Ishikawa (cell line): ENCODE results near the gene EYA4.

Source experiments
- CEBPB ChIP-seq: IDR thresholded peaks from 2 replicates; pipeline ENCODE4 v1.6.1; 2012
- CREB1 ChIP-seq: IDR thresholded peaks from 2 replicates; pipeline ENCODE4 v1.6.1; 2012; ENCODE audit warnings: low read depth
- EGR1 ChIP-seq: IDR thresholded peaks from 2 replicates; pipeline ENCODE4 v1.6.1; 2012
- EP300 ChIP-seq: IDR thresholded peaks from 2 replicates; pipeline ENCODE4 v1.6.1; 2012; ENCODE audit warnings: borderline replicate concordance
- FOXM1 ChIP-seq: IDR thresholded peaks from 2 replicates; pipeline ENCODE4 v1.6.1; 2012; ENCODE audit warnings: low read depth, borderline replicate concordance
- MAX ChIP-seq: IDR thresholded peaks from 2 replicates; pipeline ENCODE4 v1.6.1; 2012
- NFIC ChIP-seq: IDR thresholded peaks from 2 replicates; pipeline ENCODE4 v1.6.1; 2012
- RAD21 ChIP-seq: IDR thresholded peaks from 2 replicates; pipeline ENCODE4 v1.6.1; 2012; ENCODE audit warnings: low read depth
- REST ChIP-seq: IDR thresholded peaks from 2 replicates; pipeline ENCODE4 v1.6.1; 2012; ENCODE audit warnings: low read depth, mild to moderate bottlenecking
- TAF1 ChIP-seq: IDR thresholded peaks from 2 replicates; pipeline ENCODE4 v1.6.1; 2012; ENCODE audit warnings: low read depth, mild to moderate bottlenecking
- TCF12 ChIP-seq: IDR thresholded peaks from 2 replicates; pipeline ENCODE4 v1.6.1; 2012; ENCODE audit warnings: low read depth
- TEAD4 ChIP-seq: IDR thresholded peaks from 2 replicates; pipeline ENCODE4 v1.6.1; 2012
- USF1 ChIP-seq: IDR thresholded peaks from 2 replicates; pipeline ENCODE4 v1.6.1; 2012
- YY1 ChIP-seq: IDR thresholded peaks from 2 replicates; pipeline ENCODE4 v1.6.1; 2012; ENCODE audit warnings: low read depth
- ZBTB7A ChIP-seq: IDR thresholded peaks from 2 replicates; pipeline ENCODE4 v1.6.1; 2012; ENCODE audit warnings: low read depth

Gene EYA4

GRCh38 chr6:133467231-133467981 is 226.2 kb downstream of the EYA4 start:
- no peak for TF ChIP-seq TAF1
- no peak for TF ChIP-seq REST
- no peak for TF ChIP-seq USF1
- TF ChIP-seq YY1: no peak
- no peak for TF ChIP-seq EP300
- TF ChIP-seq MAX: no peak
- no peak for TF ChIP-seq RAD21
- no peak for TF ChIP-seq TCF12
- TF ChIP-seq FOXM1: no peak
- no peak for TF ChIP-seq CEBPB
- TF ChIP-seq TEAD4: no peak
- no peak for TF ChIP-seq NFIC

GRCh38 chr6:133467982-133468380 is 226.8 kb downstream of the EYA4 start:
- no peak for TF ChIP-seq MAX
- TF ChIP-seq FOXM1: no peak
- TF ChIP-seq CREB1: no peak
- no peak for TF ChIP-seq EP300
- no peak for TF ChIP-seq NFIC
- no peak for TF ChIP-seq RAD21
- no peak for TF ChIP-seq REST
- TF ChIP-seq YY1: no peak
- TF ChIP-seq TAF1: no peak
- no peak for TF ChIP-seq ZBTB7A
- TF ChIP-seq CEBPB: no peak
- TF ChIP-seq USF1: no peak
- TF ChIP-seq EGR1: no peak
- TF ChIP-seq TCF12: no peak
- no peak for TF ChIP-seq TEAD4

- TF ChIP-seq REST (no peak), MAX (no peak), YY1 (no peak), TEAD4 (no peak), USF1 (no peak), CEBPB (no peak), FOXM1 (no peak), ZBTB7A (no peak), RAD21 (no peak), NFIC (no peak), CREB1 (no peak), TCF12 (no peak), EP300 (no peak), TAF1 (no peak), EGR1 (no peak)
Observed at GRCh38 chr6:133468591-133468990, 227.4 kb downstream of the EYA4 start.
